Measurements from ENCODE around the gene RPS6KA2.

Gene RPS6KA2

DNA sequence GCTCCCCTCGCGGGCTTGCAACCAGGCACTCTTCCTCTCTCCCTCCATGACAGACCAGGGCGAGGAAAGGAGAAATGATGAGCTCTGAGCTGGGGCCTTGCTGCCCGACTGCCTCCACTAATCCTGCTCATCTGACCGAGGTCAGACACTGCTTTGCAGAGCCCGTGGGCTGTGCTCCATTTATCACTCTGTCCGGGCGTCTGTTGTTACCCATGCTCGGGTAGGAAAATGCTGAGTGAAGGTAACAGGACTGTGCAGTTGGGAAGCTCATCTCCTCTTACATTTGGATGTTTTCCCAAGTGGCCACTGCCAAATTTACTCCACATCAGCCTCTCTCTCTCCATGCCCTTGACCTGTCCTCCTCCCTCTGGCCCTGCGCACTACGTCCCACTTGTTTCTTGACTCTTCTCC, 14.6 kb downstream of the RPS6KA2 start:
- no peak for DNase-seq

DNA sequence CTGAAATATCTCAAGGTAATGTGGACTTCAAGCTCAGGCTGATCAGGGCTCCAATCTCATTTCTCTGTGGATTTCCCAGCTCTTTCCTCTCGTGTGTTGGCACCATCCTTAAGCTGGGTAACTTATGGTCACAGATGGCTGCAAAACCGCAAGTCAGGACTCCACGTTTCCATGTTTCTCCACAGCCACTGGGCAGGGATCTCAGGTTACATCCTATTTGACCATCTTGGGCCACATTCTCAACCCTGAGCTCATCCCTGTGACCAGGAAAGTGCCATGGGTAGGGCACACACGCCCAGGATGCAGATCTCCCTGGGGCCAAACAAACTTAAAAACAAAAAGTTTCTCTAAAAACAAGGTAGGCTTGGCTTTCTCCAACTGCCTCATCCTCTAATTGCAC, 15.4 kb downstream of the RPS6KA2 start:
- DNase-seq = no peak

DNA sequence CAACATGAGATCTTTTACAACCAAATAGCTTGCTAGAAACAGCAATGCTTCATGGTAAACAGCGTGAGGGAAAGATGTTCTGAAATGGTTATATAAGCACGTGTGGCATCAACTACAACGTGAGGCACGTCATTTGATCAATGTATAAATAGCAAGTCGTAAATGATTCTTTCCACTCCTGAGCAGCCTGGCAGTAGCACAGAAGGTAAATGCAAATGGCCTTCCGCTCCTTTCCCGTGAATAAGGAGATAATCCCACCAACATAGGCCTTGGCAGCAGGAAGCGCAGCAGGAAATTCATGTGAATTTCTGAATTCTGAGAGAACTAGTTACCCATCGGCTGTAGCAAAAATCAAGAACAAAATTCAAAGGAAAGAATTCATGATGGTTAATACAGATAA, 17.0 kb downstream of the RPS6KA2 start:
- no peak for DNase-seq

DNA sequence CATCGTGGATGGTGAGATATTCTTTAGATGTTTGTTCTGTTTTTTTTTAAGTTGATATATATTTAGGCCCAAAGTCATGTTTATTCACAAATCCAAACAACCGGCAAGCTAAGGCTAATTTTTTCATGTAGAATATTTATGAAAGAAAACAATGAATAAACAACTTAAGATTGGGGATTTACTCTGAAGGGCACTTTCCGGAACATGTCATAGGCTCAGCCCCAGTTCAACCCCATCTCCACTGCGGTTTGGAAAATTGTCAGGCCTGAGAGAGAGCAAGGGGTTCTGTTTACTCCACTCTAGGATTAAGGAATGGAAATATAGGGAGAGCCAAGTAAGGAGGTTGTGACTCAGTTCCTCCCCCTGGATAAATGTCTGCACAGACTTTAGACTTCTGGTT, 18.3 kb downstream of the RPS6KA2 start:
- no peak for DNase-seq

DNA sequence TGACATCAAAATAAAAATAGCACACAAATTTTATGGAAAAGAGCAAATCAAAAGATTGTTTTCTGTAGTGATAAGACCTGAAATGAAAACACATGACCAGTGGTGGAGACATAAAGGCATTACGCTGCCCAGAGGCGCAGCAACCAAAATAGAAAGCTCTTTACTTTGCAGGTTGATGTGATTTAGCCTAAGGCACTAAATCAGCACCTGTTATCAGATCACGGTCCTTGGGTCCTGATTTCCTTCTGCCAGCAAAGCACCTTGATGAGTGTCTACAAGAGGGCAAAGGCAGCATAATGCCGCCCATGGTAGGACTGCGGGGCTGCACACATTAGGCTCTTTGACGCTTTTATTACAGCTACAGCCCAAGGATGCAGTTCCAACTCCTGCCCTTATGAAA, 21.3 kb downstream of the RPS6KA2 start:
- no peak for DNase-seq

DNA sequence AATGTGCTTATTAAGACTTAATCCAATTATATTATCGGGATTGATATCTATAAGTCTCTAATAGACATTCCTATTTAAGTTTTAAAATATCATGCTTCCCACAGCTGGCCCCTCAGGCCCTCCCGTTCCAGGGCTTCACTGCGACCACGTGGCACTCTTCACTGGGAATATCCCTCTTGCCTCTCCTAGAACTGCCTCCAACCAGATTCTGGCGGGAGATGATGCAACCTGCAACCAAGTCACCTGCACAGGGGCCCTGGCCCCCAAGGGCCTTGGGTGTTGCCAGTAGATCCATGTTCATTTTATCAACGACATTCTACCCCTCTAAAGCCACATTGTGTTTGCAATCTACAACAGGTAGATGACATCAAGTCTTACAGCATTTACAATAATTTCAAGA, 22.1 kb downstream of the RPS6KA2 start:
- DNase-seq = no peak

- no peak for DNase-seq
Observed at GRCh38 chr6:166604328-166604727, 22.7 kb downstream of the RPS6KA2 start.

GRCh38 chr6:166603043-166603690, 23.9 kb downstream of the RPS6KA2 start:
- DNase-seq = no peak

DNA sequence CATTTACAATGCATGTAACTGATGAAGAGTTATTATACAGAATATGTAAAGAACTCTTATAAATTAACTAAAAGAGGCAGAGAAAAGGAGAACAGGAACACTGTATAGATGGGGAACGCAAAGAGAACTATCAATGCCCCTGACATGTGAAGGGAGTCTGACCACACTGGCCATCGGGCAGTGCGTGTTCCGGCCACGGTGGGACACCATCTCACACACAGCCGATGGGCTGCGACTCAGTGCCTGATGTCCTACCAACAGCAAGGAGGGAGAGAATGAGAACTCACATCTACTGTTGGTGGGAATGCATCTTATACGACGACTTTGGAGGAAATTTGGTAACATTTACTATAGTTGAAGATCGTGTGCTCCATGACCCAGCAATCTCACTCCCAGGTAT, 25.1 kb downstream of the RPS6KA2 start:
- no peak for DNase-seq

GRCh38 chr6:166600931-166601330, 26.1 kb downstream of the RPS6KA2 start:
- DNase-seq = no peak

DNA sequence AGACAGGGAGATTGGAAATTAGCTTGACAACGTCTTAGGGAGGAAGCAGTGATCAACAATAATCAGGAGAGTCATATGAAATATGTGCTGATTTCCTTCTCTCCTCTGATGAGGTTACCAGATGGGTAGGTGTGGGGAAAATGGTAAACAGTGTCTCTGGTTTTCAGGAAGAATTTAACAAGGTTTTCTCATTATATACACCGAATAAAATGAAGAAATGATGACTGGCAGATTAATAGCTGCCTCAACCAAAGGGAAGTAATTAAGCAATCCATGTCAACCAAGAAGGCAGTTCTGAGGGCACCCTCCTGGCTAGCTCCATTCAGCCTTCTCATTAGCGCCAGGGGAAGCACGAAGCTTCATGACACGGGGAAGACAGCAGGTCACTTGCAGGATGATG, 27.8 kb downstream of the RPS6KA2 start:
- DNase-seq = no peak

GRCh38 chr6:166598441-166599138, 28.5 kb downstream of the RPS6KA2 start:
- no peak for DNase-seq

DNA sequence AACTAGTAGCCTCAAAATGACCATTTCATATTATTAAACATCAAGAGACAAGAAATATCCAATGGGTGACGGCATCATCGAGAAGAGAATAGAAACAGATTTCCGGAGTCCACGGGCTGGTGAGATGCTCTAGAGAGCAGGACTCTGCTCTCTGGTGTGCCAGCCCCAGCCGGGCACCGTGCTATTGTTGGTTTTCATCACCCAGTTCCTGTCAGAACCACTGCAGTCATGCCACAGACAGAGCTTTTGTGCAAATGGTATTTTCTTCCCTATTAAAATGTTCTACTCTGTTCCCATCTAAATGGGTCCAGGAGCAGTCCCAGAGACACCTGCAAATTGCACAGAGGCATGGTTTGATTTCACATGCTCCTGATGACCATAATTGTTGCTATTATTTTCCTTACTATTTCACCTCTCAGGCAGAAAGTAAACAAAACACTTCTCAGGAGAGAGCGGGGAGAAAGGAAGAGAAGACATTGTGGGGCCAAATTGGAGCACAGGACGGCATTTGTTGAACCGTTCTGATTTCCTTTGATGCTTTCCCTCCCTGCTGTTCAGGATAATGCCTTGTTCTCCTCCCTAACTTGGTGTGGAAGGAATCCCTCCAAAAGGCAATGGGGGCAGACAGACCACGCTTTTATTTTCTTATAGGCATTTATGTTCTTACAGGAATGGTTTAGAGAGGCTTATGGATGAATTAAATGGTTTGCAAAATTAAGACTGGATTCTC, 29.2 kb downstream of the RPS6KA2 start:
- DNase-seq = no peak

- no peak for DNase-seq
Observed at GRCh38 chr6:166596776-166597507, 30.1 kb downstream of the RPS6KA2 start.

GRCh38 chr6:166595949-166596348, 31.1 kb downstream of the RPS6KA2 start:
- no peak for DNase-seq

GRCh38 chr6:166595061-166595780, 31.8 kb downstream of the RPS6KA2 start:
- DNase-seq = no peak

DNA sequence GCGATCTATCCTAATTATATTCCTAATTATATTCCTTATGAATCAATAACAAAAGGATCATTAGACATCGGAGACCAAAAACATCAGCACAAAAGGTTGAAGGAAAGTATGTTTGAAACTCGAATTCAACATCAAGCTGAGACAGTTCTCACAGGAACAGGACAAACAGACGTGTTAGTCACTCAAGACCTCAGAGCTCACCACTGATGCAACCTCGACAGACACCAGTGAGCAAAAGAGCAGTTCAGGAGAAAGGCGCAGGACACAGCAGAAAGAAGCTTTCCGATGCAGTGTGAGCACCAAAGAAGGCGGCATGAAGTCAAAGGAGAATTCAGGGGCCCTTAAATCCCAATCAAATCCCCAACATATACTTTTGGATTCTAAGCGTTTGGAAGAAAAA, 34.2 kb downstream of the RPS6KA2 start:
- no peak for DNase-seq

- no peak for DNase-seq
Observed at GRCh38 chr6:166591961-166592520, 35.0 kb downstream of the RPS6KA2 start.

DNA sequence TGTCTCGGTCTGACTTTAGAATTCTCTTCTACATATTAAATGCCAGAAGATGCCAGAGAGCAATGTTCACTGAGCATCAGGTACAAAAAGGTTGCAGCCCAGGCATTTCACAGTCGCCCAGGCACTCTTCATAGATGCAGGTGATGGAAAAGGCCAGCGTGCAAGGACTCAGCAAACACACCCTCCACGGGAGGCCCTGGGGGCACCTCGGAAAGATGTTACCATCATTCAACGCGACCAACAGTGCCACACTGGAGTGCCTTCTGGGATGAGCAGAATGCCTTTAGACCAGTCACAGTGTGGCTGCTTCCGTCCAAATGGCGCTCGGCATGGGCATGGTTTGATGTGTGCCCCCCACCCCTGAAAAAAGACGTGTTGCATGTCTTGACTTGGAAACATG, 36.0 kb downstream of the RPS6KA2 start:
- no peak for DNase-seq

- DNase-seq = no peak
Observed at GRCh38 chr6:166589786-166590574, 37.1 kb downstream of the RPS6KA2 start.

DNA sequence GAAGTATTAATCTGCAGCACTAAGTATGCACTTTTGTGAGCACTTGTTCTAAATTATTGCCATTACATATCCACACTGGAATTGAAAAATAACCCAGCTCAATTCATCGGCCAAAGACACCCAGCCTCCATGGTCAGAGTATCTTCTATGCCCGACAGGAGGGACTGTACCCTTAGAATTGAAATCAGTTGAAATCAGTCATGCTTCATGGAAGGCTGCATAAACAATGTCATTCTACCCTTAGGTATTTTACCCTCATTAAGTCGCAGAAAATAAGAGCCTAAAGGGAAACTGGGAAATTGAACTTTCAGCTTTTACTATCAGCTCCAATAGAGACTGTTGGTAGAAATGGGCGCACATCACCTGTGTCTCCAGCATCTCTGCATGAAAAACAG, 37.7 kb downstream of the RPS6KA2 start:
- no peak for DNase-seq

All from NK-92 treated with Interleukin-12 subunit alpha and Interleukin-12 subunit beta, amount 100 ng/mL, for 24 hours (cell line).